Sigmoid colon (tissue), 4 donors: ENCODE data around the gene PNPT1.

Source experiments
- CTCF ChIP-seq, 4 experiments: fragments of 450-650 bp in 3 of 4; fragments of 200-600 bp in 1 of 4; IDR thresholded peaks; one replicate each; pipeline ENCODE4 v1.5.1; 2016 to 2019; ENCODE audit warnings: antibody characterized with exemption in 4 of 4, mild to moderate bottlenecking in 3 of 4, moderate library complexity in 2 of 4
- EP300 ChIP-seq, 4 donors: sonication (generic); formaldehyde crosslinking; IDR thresholded peaks; one replicate each; pipeline ENCODE4 v1.6.1; 2017; ENCODE audit warnings: antibody characterized with exemption in 4 of 4
- POLR2A ChIP-seq, 2 donors: fragments of 450-650 bp; IDR thresholded peaks; one replicate each; pipeline ENCODE4 v1.6.1; 2016; ENCODE audit warnings: antibody characterized with exemption in 2 of 2, mild to moderate bottlenecking in 2 of 2, moderate library complexity in 2 of 2
- POLR2AphosphoS5 ChIP-seq, 4 donors: sonication (generic); formaldehyde crosslinking; IDR thresholded peaks; one replicate each; pipeline ENCODE4 v1.6.1; 2017; ENCODE audit warnings: antibody characterized with exemption in 4 of 4

- TF ChIP-seq CTCF (IDR thresholded peaks at IDR 0.05) (no peak), POLR2A (IDR thresholded peaks at IDR 0.05) (no peak), EP300 (IDR thresholded peaks at IDR 0.05) (no peak), POLR2AphosphoS5 (IDR thresholded peaks at IDR 0.05) (no peak)
These were observed 44.4 kb downstream of the PNPT1 start for GRCh38 chr2:55649211-55649610.
